Glomerular visceral epithelial cell (primary cell): ENCODE measurements around the gene PRPF40B.

Source experiments
- DNase-seq: peaks from one replicate; pipeline ENCODE4 v3.0.0-alpha.2; 2016; ENCODE audit errors: extremely low spot score

Gene PRPF40B

GRCh38 chr12:49683599-49684309 is 60.4 kb downstream of the PRPF40B start:
- DNase-seq = no peak

GRCh38 chr12:49684310-49684854 is 61.0 kb downstream of the PRPF40B start:
- DNase-seq = no peak

- no peak for DNase-seq
Observed at GRCh38 chr12:49687941-49688340, 64.6 kb downstream of the PRPF40B start.

- no peak for DNase-seq
Observed at GRCh38 chr12:49689237-49689636, 65.9 kb downstream of the PRPF40B start.

GRCh38 chr12:49689785-49690184 is 66.4 kb downstream of the PRPF40B start:
- no peak for DNase-seq

- DNase-seq = no peak
Observed at GRCh38 chr12:49692851-49693250, 69.5 kb downstream of the PRPF40B start.

- DNase-seq = no peak
Observed at GRCh38 chr12:49693931-49694444, 70.6 kb downstream of the PRPF40B start.
